GM19238 (cell line): ENCODE data around the gene MRPL41.
"Not testable (repeated sequence)": the region's sequence is repeated elsewhere in the genome, so short reads cannot be mapped to it uniquely, and the experiment has no call there.

Experiments
- DNase-seq: peaks from one replicate; pipeline ENCODE4 v3.0.0; 2011; ENCODE audit warnings: low spot score; ENCODE audit not compliant: insufficient read length

MRPL41 gene

GRCh38 chr9:137521405-137521985 is 30.2 kb upstream of the MRPL41 start:
- DNase-seq, result no peak

- DNase-seq, result no peak
These were observed 28.8 kb upstream of the MRPL41 start for GRCh38 chr9:137522746-137523455.

DNA sequence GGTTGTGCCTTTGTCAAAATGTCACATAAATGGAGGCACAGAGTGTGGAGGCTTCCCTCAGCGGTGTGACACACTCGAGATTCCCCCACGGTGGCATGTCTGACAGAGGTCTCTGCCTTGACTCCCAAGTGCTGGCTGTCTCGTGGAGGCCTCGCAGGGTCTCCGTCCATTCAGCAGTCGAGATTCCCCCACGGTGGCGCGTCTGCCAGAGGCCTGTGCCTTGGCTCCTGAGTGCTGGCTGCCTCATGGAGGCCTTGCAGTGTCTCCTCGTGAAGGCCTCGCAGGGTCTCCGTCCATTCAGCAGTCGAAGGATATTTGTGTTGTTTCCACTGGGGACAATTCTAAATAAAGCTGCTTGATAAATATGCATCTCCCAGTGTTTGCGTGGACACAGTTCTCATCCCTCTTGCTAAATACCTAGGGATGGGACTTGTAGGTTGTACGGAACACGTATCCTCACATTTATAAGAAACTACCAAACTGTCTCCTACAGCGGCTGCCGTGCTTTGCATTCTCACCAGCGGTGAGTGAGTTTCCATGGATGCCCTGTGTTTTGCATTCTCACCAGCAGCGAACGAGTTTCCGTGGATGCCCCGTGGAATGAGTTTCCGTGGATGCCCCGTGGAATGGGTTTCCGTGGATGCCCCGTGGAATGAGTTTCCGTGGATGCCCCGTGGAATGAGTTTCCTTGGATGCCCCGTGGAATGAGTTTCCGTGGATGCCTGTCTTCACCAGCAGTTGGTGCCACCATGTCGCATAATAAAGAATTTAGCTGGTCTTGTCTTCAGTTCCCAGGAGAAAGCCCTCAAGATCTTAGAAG is 27.3 kb upstream of the MRPL41 start:
- no peak for DNase-seq

DNA sequence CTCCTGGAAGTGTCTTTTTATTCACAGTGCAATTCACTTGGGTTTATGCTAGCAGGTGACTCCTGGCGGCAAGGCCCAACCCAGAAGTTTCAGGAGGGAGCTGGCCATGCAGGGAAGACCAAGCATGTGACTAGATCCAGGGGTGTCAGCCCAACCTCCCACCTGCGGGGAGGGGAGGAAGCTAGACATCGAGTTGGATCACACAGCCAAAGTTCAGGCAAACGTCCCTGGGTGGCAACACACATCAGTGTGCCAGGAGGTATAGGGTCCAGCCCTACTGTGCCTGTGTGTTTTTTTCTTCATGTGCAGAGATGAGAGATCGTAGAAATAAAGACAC is 26.7 kb upstream of the MRPL41 start:
- no peak for DNase-seq

- no peak for DNase-seq
These were observed 21.3 kb upstream of the MRPL41 start for GRCh38 chr9:137530331-137530730.

DNA sequence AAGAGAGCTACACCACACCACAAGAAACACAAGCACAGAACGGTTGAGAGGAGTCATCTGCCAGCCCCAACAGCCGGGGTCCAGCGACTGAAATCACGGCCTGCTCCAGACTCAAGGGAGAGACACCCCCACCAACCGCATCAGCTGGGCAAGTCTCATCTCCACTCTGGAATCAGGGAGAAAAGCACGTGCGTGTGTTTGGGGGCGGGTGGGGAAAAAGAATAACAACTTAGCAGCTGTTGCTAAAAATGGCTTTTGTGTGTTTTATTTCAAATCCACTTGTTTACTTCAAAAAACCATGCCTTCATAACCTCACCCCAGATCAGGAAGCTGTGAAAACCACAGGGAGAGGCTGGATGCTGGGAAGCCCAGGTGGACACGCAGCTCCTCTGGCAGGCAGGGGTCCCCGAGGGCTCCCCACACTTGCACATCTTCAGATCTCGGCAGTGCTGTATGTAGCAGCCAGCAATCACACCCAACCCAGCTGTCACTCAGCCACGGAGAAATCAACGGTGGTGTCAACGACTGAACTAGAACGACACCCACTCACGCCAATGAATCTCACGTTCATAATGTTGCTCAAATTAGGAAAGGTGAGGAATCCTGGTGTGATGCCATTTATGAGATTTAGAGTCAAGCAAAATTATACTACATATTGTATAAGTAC is 20.4 kb upstream of the MRPL41 start:
- no peak for DNase-seq

DNA sequence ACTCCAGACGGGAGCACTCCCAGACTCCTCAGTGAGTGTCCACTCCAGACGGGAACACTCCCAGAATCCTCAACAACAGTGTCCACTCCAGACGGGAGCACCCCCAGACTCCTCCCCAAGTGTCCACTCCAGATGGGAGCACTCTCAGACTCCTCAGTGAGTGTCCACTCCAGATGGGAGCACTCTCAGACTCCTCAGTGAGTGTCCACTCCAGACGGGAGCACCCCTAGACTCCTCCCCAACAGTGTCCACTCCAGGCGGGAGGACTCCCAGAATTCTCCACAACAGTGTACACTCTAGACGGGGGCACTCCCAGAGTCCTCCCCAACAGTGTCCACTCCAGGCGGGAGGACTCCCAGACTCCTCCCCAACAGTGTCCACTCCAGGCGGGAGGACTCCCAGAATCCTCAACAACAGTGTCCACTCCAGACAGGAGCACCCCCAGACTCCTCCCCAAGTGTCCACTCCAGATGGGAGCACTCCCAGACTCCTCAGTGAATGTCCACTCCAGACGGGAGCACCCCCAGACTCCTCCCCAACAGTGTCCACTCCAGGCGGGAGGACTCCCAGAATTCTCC is 18.7 kb upstream of the MRPL41 start:
- DNase-seq, result not testable (repeated sequence)

DNA sequence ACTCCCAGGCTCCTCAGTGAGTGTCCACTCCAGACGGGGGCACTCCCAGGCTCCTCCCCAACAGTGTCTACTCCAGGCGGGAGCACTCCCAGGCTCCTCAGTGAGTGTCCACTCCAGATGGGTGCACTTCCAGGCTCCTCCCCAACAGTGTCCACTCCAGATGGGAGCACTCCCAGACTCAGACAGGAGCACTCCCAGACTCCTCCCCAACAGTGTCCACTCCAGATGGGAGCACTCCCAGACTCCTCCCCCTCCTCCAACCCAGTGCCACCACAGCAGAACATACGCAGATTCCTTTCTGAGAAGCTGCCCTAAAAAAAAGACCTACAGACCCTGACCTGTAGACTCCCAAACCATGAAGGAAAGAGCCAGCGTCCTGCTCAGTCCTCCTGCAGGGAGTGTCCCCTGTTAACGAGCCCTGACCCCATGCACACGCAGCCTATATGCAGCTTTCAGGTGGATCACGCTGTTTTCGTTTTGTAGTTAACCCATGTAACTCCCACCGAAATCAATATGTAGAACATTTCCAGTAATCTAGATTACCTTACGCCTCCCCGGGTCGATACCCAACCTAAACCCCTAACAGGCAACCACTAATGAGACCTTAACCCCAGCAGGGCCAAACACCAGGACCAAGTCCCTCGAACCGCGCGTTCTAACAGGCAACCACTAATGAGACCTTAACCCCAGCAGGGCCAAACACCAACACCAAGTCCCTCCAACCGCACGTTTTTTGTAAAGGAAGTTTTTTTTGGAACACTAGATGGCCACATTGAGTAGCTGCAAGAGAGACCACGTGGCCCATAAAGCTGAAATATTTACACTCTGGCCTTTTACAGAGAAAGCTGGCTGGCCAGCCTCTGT is 17.2 kb upstream of the MRPL41 start:
- DNase-seq, result peak; percentile 49

DNA sequence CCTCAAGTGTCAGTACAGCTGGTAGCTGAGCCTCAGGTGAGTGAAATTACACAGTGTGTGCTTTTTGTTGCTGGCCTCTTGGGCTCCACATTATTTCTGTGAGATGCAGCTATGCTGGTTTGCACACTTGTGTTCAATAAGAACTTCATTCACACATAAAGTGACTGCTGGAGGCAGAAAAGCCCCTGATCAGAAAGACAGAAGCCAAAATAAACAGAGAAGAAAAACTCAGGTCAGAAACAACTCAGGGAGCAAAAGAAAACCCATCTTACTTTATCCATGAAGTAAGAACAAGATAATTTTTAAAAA is 16.6 kb upstream of the MRPL41 start:
- DNase-seq, result no peak

DNA sequence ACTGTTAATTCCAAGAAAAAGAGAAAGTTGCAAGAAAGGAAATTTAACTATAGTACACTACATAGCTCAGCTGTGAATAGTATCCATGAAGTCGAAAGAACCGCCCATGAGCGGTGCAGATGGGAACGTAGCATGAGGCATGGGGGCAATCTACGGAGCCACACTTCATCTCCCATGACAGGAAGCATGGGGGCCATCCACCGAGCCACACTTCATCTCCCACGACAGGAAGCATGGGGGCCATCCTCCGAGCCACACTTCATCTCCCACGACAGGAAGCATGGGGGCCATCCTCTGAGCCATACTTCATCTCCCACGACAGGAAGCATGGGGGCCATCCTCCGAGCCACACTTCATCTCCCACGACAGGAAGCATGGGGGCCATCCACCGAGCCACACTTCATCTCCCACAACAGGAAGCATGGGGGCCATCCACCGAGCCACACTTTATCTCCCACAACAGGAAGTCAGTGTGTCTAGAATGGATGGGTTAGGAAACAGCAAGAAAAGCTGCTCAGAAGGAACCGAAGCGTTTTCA is 15.0 kb upstream of the MRPL41 start:
- not testable (repeated sequence) for DNase-seq

DNA sequence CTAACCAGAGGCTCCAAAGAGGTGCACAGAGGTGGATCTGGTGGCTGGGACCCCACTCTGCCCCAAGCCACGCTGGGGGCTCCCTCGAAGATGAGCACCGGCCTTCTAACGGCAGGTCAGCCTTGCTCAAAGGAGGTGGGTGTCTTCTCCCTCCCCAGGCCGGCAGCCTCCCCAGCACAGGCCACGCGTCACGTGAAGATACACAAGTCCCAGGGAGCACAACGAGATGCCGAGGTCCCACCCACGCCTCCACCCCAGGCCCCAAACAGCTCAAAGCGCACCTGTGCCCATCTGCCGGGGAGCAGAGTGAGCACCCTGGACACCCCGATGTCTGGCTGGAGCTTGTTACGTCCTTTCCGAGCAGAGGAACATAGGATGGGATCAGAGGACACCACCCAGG is 13.6 kb upstream of the MRPL41 start:
- no peak for DNase-seq

GRCh38 chr9:137540536-137540935 is 11.1 kb upstream of the MRPL41 start:
- no peak for DNase-seq

- DNase-seq, result no peak
These were observed 9.2 kb upstream of the MRPL41 start for GRCh38 chr9:137542486-137542885.

GRCh38 chr9:137543237-137543963 is 8.3 kb upstream of the MRPL41 start:
- no peak for DNase-seq

DNA sequence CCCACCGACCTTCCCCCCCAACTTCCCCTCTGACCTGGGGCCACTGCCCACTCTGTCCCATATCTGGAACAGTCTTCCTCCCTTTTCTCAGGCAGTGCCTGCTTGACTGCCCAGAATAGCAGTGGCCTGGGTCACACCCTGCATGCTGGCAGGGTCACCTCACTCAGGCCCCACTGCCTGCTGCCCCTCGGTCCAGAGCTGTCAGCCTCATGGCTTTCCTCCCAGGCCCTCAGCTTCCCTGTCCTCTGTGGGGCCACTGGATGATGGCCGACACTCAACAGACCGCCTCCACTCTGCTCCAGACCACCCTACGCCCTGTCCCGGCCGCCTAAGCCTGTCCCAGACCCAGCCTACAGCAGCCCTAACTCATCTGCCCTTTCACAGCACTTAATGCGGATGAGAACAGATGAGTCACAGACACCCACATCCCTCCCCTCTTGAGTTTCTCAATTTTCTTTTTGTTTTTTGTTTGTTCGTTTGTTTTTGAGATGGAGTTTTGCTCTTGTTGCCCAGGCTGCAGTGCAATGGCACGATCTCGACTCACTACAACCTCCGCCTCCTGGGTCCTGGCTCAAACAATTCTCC is 7.4 kb upstream of the MRPL41 start:
- no peak for DNase-seq

- DNase-seq, result no peak
These were observed 6.6 kb upstream of the MRPL41 start for GRCh38 chr9:137545123-137545522.

DNA sequence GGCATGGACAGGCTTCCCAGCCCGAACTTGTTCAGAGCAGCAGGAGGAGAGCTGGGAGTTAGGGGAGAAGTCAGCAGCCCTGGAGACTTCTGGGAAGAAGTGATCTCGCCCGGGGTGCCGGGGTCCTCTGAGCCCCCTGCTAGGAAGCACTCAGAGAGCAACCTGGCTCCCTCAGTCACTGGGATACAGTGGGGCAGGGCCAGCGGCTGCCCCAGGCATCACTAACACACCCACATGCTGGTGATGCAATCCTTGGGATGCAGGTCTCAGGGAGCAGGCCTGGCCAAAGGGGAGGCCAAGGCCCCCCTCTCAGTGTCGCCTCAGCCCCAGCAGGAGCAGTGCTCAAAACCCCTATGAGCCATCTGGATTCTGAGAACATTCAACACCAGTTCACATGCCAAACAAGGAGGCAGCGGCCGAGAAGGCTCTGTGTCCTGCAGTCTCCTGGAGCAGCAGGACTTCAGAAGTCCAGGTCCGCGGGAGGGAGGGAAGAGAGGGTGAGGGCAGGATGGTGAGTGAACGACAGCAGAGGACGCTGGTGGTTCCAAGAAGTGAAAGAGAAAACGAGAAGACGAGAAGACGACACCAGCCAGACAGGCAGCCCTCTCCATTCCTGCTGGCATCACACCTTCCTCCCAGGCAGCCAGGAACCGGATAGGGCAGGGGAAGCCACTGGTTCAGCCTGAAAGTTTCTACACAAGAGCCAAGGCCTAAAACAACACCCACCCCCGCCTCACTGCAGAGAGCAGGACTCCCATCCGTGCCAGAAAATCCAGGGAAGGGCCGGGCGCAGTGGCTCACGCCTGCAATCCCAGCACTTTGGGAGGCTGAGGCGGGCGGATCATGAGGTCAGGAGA is 3.8 kb upstream of the MRPL41 start:
- DNase-seq, result no peak

- DNase-seq, result peak; percentile 71
These were observed 1.5 kb upstream of the MRPL41 start, which contains the start of gene PNPLA7 for GRCh38 chr9:137550231-137550621. PNPLA7 (minus strand) TSS chr9:137550402; CDS start chr9:137550197, 205 bp downstream.

GRCh38 chr9:137550958-137551263 is 768 bp upstream of the MRPL41 start:
- DNase-seq, result not testable (repeated sequence)
